ENCODE data around the gene KCNJ10. TPM values are rescaled to one million over a fixed set of nuclear protein-coding genes. Genes with fewer than 3 reads are reported as not detected.

Gene KCNJ10
- total and polyA plus RNA-seq, 8 donors = 0.27 to 0.72 (median 0.56) TPM; not detected in 1

GRCh38 chr1:160078512-160079195 is 8.7 kb upstream of the KCNJ10 start:
- Histone ChIP-seq H3K27me3 (peaks cover 35 to 79% of the 10 kb centered on the region in 2 donors), H3K36me3 (no peaks in the 10 kb centered on the region), H3K4me1 (peaks cover 0 to 11% of the 10 kb centered on the region in 2 donors), H3K4me3 (no peak overlapping the region), H3K9me3 (no peaks in the 10 kb centered on the region), H3K27ac (no peak overlapping the region)
- TF ChIP-seq CTCF (IDR thresholded peaks at IDR 0.05) = peak; percentile 69 to 76
- intact Hi-C loops (cut with DNase I) = no loop called here
- no peak for DNase-seq
- ATAC-seq = peak; percentile 90

- H3K4me3 ChIP-seq = no peak overlapping the region
- intact Hi-C loops (cut with DNase I) = no loop called here
- H3K27ac ChIP-seq = peak overlapping the region in 1 of 2 donors; percentile 33
- DNase-seq = no peak
- no peak for TF ChIP-seq CTCF (IDR thresholded peaks at IDR 0.05)
- peak; percentile 29 for ATAC-seq
- no peaks in the 10 kb centered on the region for H3K36me3 ChIP-seq
- peaks cover 0 to 11% of the 10 kb centered on the region in 2 donors for H3K4me1 ChIP-seq
- H3K27me3 ChIP-seq = peaks cover 27 to 68% of the 10 kb centered on the region in 2 donors
- no peaks in the 10 kb centered on the region for H3K9me3 ChIP-seq
These were observed 7.5 kb upstream of the KCNJ10 start for GRCh38 chr1:160077486-160077885.

- Histone ChIP-seq H3K9me3 (no peaks in the 10 kb centered on the region), H3K36me3 (no peaks in the 10 kb centered on the region), H3K4me1 (peaks cover 0 to 11% of the 10 kb centered on the region in 2 donors), H3K27ac (peak overlapping the region in 1 of 2 donors; percentile 1), H3K27me3 (peaks cover 21 to 64% of the 10 kb centered on the region in 2 donors), H3K4me3 (no peak overlapping the region)
- ATAC-seq = no peak
- TF ChIP-seq CTCF (IDR thresholded peaks at IDR 0.05) = no peak
- no peak for DNase-seq
- intact Hi-C loops (cut with DNase I) = no loop called here
These were observed 6.3 kb upstream of the KCNJ10 start for GRCh38 chr1:160076295-160076694.

- Histone ChIP-seq H3K9me3 (no peaks in the 10 kb centered on the region), H3K4me1 (peaks cover under 1 to 14% of the 10 kb centered on the region in 2 donors), H3K27ac (peak overlapping the region in 1 of 2 donors; percentile 1), H3K4me3 (no peak overlapping the region), H3K27me3 (peaks cover 19 to 64% of the 10 kb centered on the region in 2 donors), H3K36me3 (no peaks in the 10 kb centered on the region)
- DNase-seq = no peak
- TF ChIP-seq CTCF (IDR thresholded peaks at IDR 0.05) = no peak
- no peak for ATAC-seq
- intact Hi-C loops (cut with DNase I) = no loop called here
These were observed 5.9 kb upstream of the KCNJ10 start for GRCh38 chr1:160075836-160076235.

- Histone ChIP-seq H3K4me1 (peaks cover 4 to 23% of the 10 kb centered on the region in 2 donors), H3K27ac (no peak overlapping the region), H3K36me3 (no peaks in the 10 kb centered on the region), H3K27me3 (peaks cover 11 to 64% of the 10 kb centered on the region in 2 donors), H3K9me3 (no peaks in the 10 kb centered on the region), H3K4me3 (no peak overlapping the region)
- DNase-seq (no peak), ATAC-seq (no peak)
- intact Hi-C loops (cut with DNase I) = no loop called here
- TF ChIP-seq CTCF (IDR thresholded peaks at IDR 0.05) = no peak
These were observed 4.9 kb upstream of the KCNJ10 start for GRCh38 chr1:160074865-160075264.
